Keratinocyte (primary cell): ENCODE measurements around the gene MRPS27. TPM values are rescaled to one million over a fixed set of nuclear protein-coding genes. Genes with fewer than 3 reads are reported as not detected.

Experiments
- DNase-seq: peaks from one replicate; pipeline ENCODE4 v3.0.0-alpha.2; 2011; ENCODE audit warnings: low read depth, missing footprints, low spot score
- FAIRE-seq: peaks from 2 replicates; lab custom pipeline; 2011; peaks lifted over from hg19 to GRCh38; lab: Jason Lieb, UNC
- H2AFZ ChIP-seq: 2 replicates; pipeline ENCODE4 v1.6.0; 2012; ENCODE audit warnings: low read length, control low read depth, inconsistent platforms; ENCODE audit not compliant: control insufficient read depth
- H3K27ac ChIP-seq: 2 replicates; pipeline ENCODE4 v1.5.1; 2011; ENCODE audit warnings: low read length; ENCODE audit not compliant: control insufficient read depth, insufficient read depth
- H3K27me3 ChIP-seq: 3 replicates; pipeline ENCODE4 v1.6.0; 2011; ENCODE audit warnings: low read length; ENCODE audit not compliant: control insufficient read depth, insufficient read depth; ENCODE audit errors: extremely low read depth
- H3K36me3 ChIP-seq, 2 experiments: 2 replicates in 1 of 2; 3 replicates in 1 of 2; pipeline ENCODE4 v1.5.1; 2011; ENCODE audit warnings: low read length in 2 of 2, mild to moderate bottlenecking in 1 of 2; ENCODE audit not compliant: control insufficient read depth in 2 of 2, insufficient read depth in 2 of 2; ENCODE audit errors: extremely low read depth in 1 of 2
- H3K4me1 ChIP-seq: 3 replicates; pipeline ENCODE4 v1.5.1; 2011; ENCODE audit warnings: low read length; ENCODE audit not compliant: control insufficient read depth, insufficient read depth; ENCODE audit errors: extremely low read depth
- H3K4me2 ChIP-seq: 3 replicates; pipeline ENCODE4 v1.6.0; 2011; ENCODE audit warnings: low read depth, low read length; ENCODE audit not compliant: control insufficient read depth, insufficient read depth; ENCODE audit errors: extremely low read depth
- H3K4me3 ChIP-seq, 3 experiments: fragments of 200-600 bp in 1 of 3; sonication (generic) in 1 of 3; 2 replicates in 2 of 3; 3 replicates in 1 of 3; pipeline ENCODE4 v1.5.1; 2011 to 2016; ENCODE audit warnings: low read length in 3 of 3, mild to moderate bottlenecking in 3 of 3, control low read depth in 2 of 3, inconsistent platforms in 1 of 3, low read depth in 1 of 3, mixed read lengths in 1 of 3, mixed run types in 1 of 3, moderate library complexity in 1 of 3; ENCODE audit not compliant: control insufficient read depth in 2 of 3, insufficient read depth in 2 of 3; ENCODE audit errors: extremely low read depth in 1 of 3
- H3K79me2 ChIP-seq: 2 replicates; pipeline ENCODE4 v1.6.0; 2012; ENCODE audit warnings: low read length; ENCODE audit not compliant: control insufficient read depth, insufficient read depth
- H3K9ac ChIP-seq: 3 replicates; pipeline ENCODE4 v1.6.0; 2011; ENCODE audit warnings: low read length; ENCODE audit not compliant: control insufficient read depth, insufficient read depth; ENCODE audit errors: extremely low read depth
- H3K9me1 ChIP-seq: 3 replicates; pipeline ENCODE4 v1.6.0; 2011; ENCODE audit warnings: low read length; ENCODE audit not compliant: control insufficient read depth, insufficient read depth; ENCODE audit errors: extremely low read depth
- H3K9me3 ChIP-seq: 2 replicates; pipeline ENCODE4 v1.5.1; 2012; ENCODE audit warnings: low read depth, low read length; ENCODE audit not compliant: control insufficient read depth
- H4K20me1 ChIP-seq: 3 replicates; pipeline ENCODE4 v1.6.0; 2011; ENCODE audit warnings: low read length; ENCODE audit not compliant: control insufficient read depth, insufficient read depth; ENCODE audit errors: extremely low read depth
- EZH2 ChIP-seq: IDR thresholded peaks from one replicate; pipeline ENCODE4 v1.6.1; 2012; ENCODE audit warnings: inconsistent platforms, mild to moderate bottlenecking, low read length, moderate library complexity
- dilution Hi-C: fragments of 300-500 bp; cut with MboI; formaldehyde crosslinking; loops from one replicate; pipeline ENCODE4 v1.7.0; 2020; ENCODE audit warnings: low sequenced_read_pairs; ENCODE audit not compliant: extremely low pct_ligation_motif_present
- polyA plus RNA-seq, 5 experiments: library from polyadenylated mRNA; depleted of rRNA in 3 of 5; stranded (reverse) in 3 of 5; stranded (forward) in 1 of 5; unstranded in 1 of 5; fragments of >200 nt; gene quantifications; 1 replicate in 1 of 5; 2 replicates in 3 of 5; 3 replicates in 1 of 5; pipeline versions ENCODE4 v1.2.1 to v1.2.3, GENCODE V29; 2011 to 2012; ENCODE audit warnings: missing spikeins in 2 of 5, low read depth in 1 of 5, low replicate concordance in 1 of 5
- TF ChIP-seq, protein P1 (sequence below), 3 experiments: IDR thresholded peaks in 1 of 3; conservative IDR thresholded peaks in 1 of 3; optimal IDR thresholded peaks in 1 of 3; 2 replicates in 2 of 3; 3 replicates in 1 of 3; pipeline versions ENCODE3 to v1.5.1; 2011; ENCODE audit warnings: low read length in 3 of 3, mild to moderate bottlenecking in 3 of 3, moderate library complexity in 2 of 3, control low read depth in 1 of 3, inconsistent platforms in 1 of 3; ENCODE audit not compliant: insufficient read depth in 2 of 3; ENCODE audit errors: extremely low read depth in 1 of 3

Gene MRPS27
- polyA plus RNA-seq, 1 donor (not counting 4 experiments of a cell fraction or from before 2014, with no cell fraction given): 98.7 TPM

GRCh38 chr5:72351376-72351775 lies 31.3 kb upstream of the MRPS27 start:
- DNase-seq (no peak), FAIRE-seq (no peak)
- dilution Hi-C loops: no loop called here
- peaks cover 0 to 3% of the 10 kb centered on the region in 2 experiments for H3K36me3 ChIP-seq
- H3K4me1 ChIP-seq: peaks cover 19% of the 10 kb centered on the region
- no peaks in the 10 kb centered on the region for H3K9me1 ChIP-seq
- H3K4me2 ChIP-seq: no peak overlapping the region
- no peak overlapping the region for H3K27ac ChIP-seq
- no peak overlapping the region for H3K4me3 ChIP-seq
- TF ChIP-seq, protein P1, sequence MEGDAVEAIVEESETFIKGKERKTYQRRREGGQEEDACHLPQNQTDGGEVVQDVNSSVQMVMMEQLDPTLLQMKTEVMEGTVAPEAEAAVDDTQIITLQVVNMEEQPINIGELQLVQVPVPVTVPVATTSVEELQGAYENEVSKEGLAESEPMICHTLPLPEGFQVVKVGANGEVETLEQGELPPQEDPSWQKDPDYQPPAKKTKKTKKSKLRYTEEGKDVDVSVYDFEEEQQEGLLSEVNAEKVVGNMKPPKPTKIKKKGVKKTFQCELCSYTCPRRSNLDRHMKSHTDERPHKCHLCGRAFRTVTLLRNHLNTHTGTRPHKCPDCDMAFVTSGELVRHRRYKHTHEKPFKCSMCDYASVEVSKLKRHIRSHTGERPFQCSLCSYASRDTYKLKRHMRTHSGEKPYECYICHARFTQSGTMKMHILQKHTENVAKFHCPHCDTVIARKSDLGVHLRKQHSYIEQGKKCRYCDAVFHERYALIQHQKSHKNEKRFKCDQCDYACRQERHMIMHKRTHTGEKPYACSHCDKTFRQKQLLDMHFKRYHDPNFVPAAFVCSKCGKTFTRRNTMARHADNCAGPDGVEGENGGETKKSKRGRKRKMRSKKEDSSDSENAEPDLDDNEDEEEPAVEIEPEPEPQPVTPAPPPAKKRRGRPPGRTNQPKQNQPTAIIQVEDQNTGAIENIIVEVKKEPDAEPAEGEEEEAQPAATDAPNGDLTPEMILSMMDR (optimal IDR thresholded peaks at IDR 0.05 in 1 of 3, IDR thresholded peaks at IDR 0.05 in 1 of 3, conservative IDR thresholded peaks at IDR 0.05 in 1 of 3; ENCODE audit: extremely low read depth in 1 of 3, insufficient read depth in 2 of 3, low read length in 3 of 3): no peak
- H3K27me3 ChIP-seq: no peaks in the 10 kb centered on the region
- no peaks in the 10 kb centered on the region for H3K79me2 ChIP-seq
- H3K9ac ChIP-seq: no peak overlapping the region
- no peak overlapping the region for H2AFZ ChIP-seq
- no peaks in the 10 kb centered on the region for H3K9me3 ChIP-seq
- H4K20me1 ChIP-seq: no peaks in the 10 kb centered on the region

DNA sequence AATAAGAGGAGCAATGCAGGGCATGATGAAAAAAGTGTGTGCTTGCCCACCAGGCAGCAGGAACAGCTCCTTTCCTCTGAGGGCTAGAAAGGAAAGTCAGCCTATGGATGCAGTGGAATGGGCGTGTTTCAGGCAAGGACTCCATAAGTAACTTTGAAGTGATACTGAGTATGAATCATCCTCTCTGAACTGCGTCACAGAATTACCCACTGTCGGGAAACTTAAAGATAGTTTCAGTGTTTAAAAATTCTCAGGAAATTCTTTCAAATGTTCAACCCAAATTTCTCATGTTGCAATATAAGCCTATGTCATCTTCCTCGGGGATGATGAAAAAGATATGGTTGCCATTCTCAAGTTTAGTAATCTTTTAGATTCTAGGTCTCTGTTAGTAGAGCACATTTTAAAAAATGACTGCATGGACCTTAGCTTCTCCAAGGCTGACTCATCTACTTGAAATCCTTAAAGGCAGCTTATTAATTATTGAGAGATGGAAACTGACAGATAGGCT lies 27.8 kb upstream of the MRPS27 start:
- TF ChIP-seq, protein P1 (optimal IDR thresholded peaks at IDR 0.05 in 1 of 3, IDR thresholded peaks at IDR 0.05 in 1 of 3, conservative IDR thresholded peaks at IDR 0.05 in 1 of 3; ENCODE audit: extremely low read depth in 1 of 3, insufficient read depth in 2 of 3, low read length in 3 of 3): no peak
- TF ChIP-seq EZH2: no peak
- no peaks in the 10 kb centered on the region for H3K9me1 ChIP-seq
- peak overlapping the region; percentile 91 for H3K27ac ChIP-seq
- H3K36me3 ChIP-seq: peaks cover 3 to 6% of the 10 kb centered on the region in 2 experiments
- dilution Hi-C loops: no loop called here
- H3K79me2 ChIP-seq: no peaks in the 10 kb centered on the region
- H3K9ac ChIP-seq: peak overlapping the region; percentile 51
- no peak for DNase-seq
- H3K27me3 ChIP-seq: no peaks in the 10 kb centered on the region
- H3K4me3 ChIP-seq: no peak overlapping the region
- peak overlapping the region; percentile 58 for H3K4me2 ChIP-seq
- peaks cover 19% of the 10 kb centered on the region for H3K4me1 ChIP-seq
- peak; percentile 88 for FAIRE-seq
- no peaks in the 10 kb centered on the region for H3K9me3 ChIP-seq
- H2AFZ ChIP-seq: peak overlapping the region; percentile 71
- no peaks in the 10 kb centered on the region for H4K20me1 ChIP-seq
